Neural progenitor cell (in vitro differentiated cells): Measurements from ENCODE around the gene HCCS.

Experiments used
- CTCF ChIP-seq: fragments of 200-600 bp; sonication (generic); IDR thresholded peaks from 2 replicates; pipeline ENCODE4 v1.5.1; 2017; ENCODE audit warnings: antibody characterized with exemption, mild to moderate bottlenecking
- EZH2 ChIP-seq: fragments of 200-600 bp; sonication (generic); IDR thresholded peaks from 2 replicates; pipeline ENCODE4 v1.6.1; 2017; ENCODE audit warnings: antibody characterized with exemption, mild to moderate bottlenecking, moderate library complexity

- TF ChIP-seq CTCF, result no peak
- no peak for TF ChIP-seq EZH2
These were observed 20.0 kb downstream of the HCCS start for GRCh38 chrX:11131146-11131545.
